Liver (tissue), 9 donors: ENCODE measurements around the gene HIPK3. TPM values are rescaled to one million over a fixed set of nuclear protein-coding genes. Genes with fewer than 3 reads are reported as not detected.

Experiments used
- DNase-seq: peaks from one replicate; pipeline ENCODE4 v3.0.0-alpha.2; 2017; ENCODE audit warnings: low spot score
- H3K27ac ChIP-seq, 2 donors: one replicate each; pipeline ENCODE4 v1.7.0; 2013; ENCODE audit warnings: inconsistent platforms in 2 of 2, low read length in 2 of 2, control low read depth in 1 of 2, low read depth in 1 of 2, mild to moderate bottlenecking in 1 of 2
- H3K27me3 ChIP-seq, 4 donors: one replicate each; pipeline versions ENCODE4 v1.6.1 to v1.7.0; 2013; ENCODE audit warnings: low read length in 3 of 4, inconsistent platforms in 1 of 4, mild to moderate bottlenecking in 1 of 4, moderate library complexity in 1 of 4; ENCODE audit not compliant: control insufficient read depth in 4 of 4, insufficient read depth in 4 of 4
- H3K36me3 ChIP-seq, 4 donors: one replicate each; pipeline versions ENCODE4 v1.6.1 to v1.7.0; 2013; ENCODE audit warnings: low read length in 3 of 4, mild to moderate bottlenecking in 3 of 4, low read depth in 1 of 4, moderate library complexity in 1 of 4; ENCODE audit not compliant: control insufficient read depth in 4 of 4, insufficient read depth in 3 of 4
- H3K4me1 ChIP-seq, 4 donors: one replicate each; pipeline versions ENCODE4 v1.6.1 to v1.7.0; 2013; ENCODE audit warnings: low read length in 3 of 4, mild to moderate bottlenecking in 3 of 4, moderate library complexity in 1 of 4; ENCODE audit not compliant: control insufficient read depth in 4 of 4, insufficient read depth in 4 of 4
- H3K4me3 ChIP-seq, 3 donors: one replicate each; pipeline versions ENCODE4 v1.6.1 to v1.7.0; 2013; ENCODE audit warnings: low read length in 3 of 3, control low read depth in 1 of 3, low read depth in 1 of 3, mild to moderate bottlenecking in 1 of 3
- H3K9ac ChIP-seq, 2 donors: one replicate each; pipeline ENCODE4 v1.7.0; 2013; ENCODE audit warnings: low read length in 2 of 2, mild to moderate bottlenecking in 2 of 2, moderate library complexity in 2 of 2, control low read depth in 1 of 2, low read depth in 1 of 2
- H3K9me3 ChIP-seq, 4 donors: one replicate each; pipeline versions ENCODE4 v1.6.1 to v1.7.0; 2013; ENCODE audit warnings: low read length in 3 of 4; ENCODE audit not compliant: control insufficient read depth in 4 of 4
- CTCF ChIP-seq: fragments of 150-350 bp; IDR thresholded peaks from 2 replicates; pipeline ENCODE4 v1.5.1; 2017; ENCODE audit warnings: improper control_type of control experiment, low read depth, low read length; ENCODE audit not compliant: missing input control
- EGR1 ChIP-seq, 2 donors: IDR thresholded peaks; 2 replicates each; pipeline ENCODE4 v1.6.1; 2016 to 2018; ENCODE audit warnings: antibody characterized with exemption in 2 of 2, low read depth in 2 of 2
- FOXA1 ChIP-seq: IDR thresholded peaks from 2 replicates; pipeline ENCODE4 v1.6.1; 2016; ENCODE audit warnings: antibody characterized with exemption
- FOXA2 ChIP-seq: IDR thresholded peaks from 2 replicates; pipeline ENCODE4 v1.6.1; 2016; ENCODE audit warnings: antibody characterized with exemption
- GABPA ChIP-seq, 2 donors: IDR thresholded peaks in 1 of 2; conservative IDR thresholded peaks in 1 of 2; 2 replicates each; pipeline ENCODE4 v1.6.1; 2016; ENCODE audit warnings: antibody characterized with exemption in 2 of 2, mild to moderate bottlenecking in 1 of 2, moderate library complexity in 1 of 2
- HNF4A ChIP-seq, 2 donors: conservative IDR thresholded peaks; 2 replicates each; pipeline ENCODE4 v1.6.1; 2016; ENCODE audit warnings: antibody characterized with exemption in 2 of 2, mild to moderate bottlenecking in 2 of 2
- HNF4G ChIP-seq: IDR thresholded peaks from 2 replicates; pipeline ENCODE4 v1.6.1; 2016; ENCODE audit warnings: antibody characterized with exemption
- JUND ChIP-seq, 2 donors: IDR thresholded peaks; 2 replicates each; pipeline ENCODE4 v1.6.1; 2016; ENCODE audit warnings: antibody characterized with exemption in 2 of 2
- RAD21 ChIP-seq, 2 donors: IDR thresholded peaks; 2 replicates each; pipeline ENCODE4 v1.6.1; 2016; ENCODE audit warnings: antibody characterized with exemption in 2 of 2, mild to moderate bottlenecking in 2 of 2
- RXRA ChIP-seq, 2 donors: IDR thresholded peaks; 2 replicates each; pipeline ENCODE4 v1.6.1; 2017 to 2018; ENCODE audit warnings: antibody characterized with exemption in 2 of 2, mild to moderate bottlenecking in 1 of 2
- TAF1 ChIP-seq: conservative IDR thresholded peaks from 2 replicates; pipeline ENCODE4 v1.6.1; 2016; ENCODE audit warnings: antibody characterized with exemption, mild to moderate bottlenecking
- YY1 ChIP-seq: IDR thresholded peaks from 2 replicates; pipeline ENCODE4 v1.6.1; 2016; ENCODE audit warnings: antibody characterized with exemption, mild to moderate bottlenecking
- ZBTB33 ChIP-seq: IDR thresholded peaks from 2 replicates; pipeline ENCODE4 v1.6.1; 2016; ENCODE audit warnings: antibody characterized with exemption
- WGBS: extraction: QIAGEN DNeasy Blood & Tissue Kit; methylation state at CpG from one replicate; pipeline ENCODE4 v1.1.7; 2013; 5-methylcytosine and 5-hydroxymethylcytosine counted together
- polyA plus RNA-seq, 2 donors: library from polyadenylated mRNA; stranded (reverse) in 1 of 2; unstranded in 1 of 2; fragments of 200-250 nt in 1 of 2; fragments of >200 nt in 1 of 2; fragmentation: Nextera tagmentation in 1 of 2; extraction: Ambion mirVana in 1 of 2; gene quantifications; one replicate each; pipeline versions ENCODE4 v1.2.1 to v1.2.3, GENCODE V29; 2013 to 2015
- total RNA-seq, 2 donors: library from RNA; depleted of rRNA; stranded (reverse); fragments of >200 nt; gene quantifications; one replicate each; pipeline ENCODE4 v1.2.3, GENCODE V29; 2014
- donor health status: healthy.
- donor health status: healthy.
- donor health status: healthy.
- donor health status: healthy.
- donor health status: healthy.

The HIPK3 gene
- total and polyA plus RNA-seq, 4 donors, result 12.0 to 67.5 (median 27.6) TPM

- DNase-seq, result no peak
- H3K27ac ChIP-seq, result no peak overlapping the region
- no peak overlapping the region for H3K9ac ChIP-seq
- H3K36me3 ChIP-seq, result no peaks in the 10 kb centered on the region
- TF ChIP-seq FOXA2 (no peak), EGR1 (IDR thresholded peaks at IDR 0.05; ENCODE audit: low read depth in 2 of 2) (no peak), RXRA (IDR thresholded peaks at IDR 0.05) (no peak), YY1 (no peak), FOXA1 (no peak), CTCF (no peak), ZBTB33 (no peak), HNF4A (conservative IDR thresholded peaks at IDR 0.05) (no peak)
- 43% methylated on average over 10 of the region's 10 CpGs for WGBS
- H3K4me1 ChIP-seq, result peaks cover 9 to 18% (median 12%) of the 10 kb centered on the region in 4 donors
- no peaks in the 10 kb centered on the region for H3K9me3 ChIP-seq
- no peak overlapping the region for H3K4me3 ChIP-seq
- peaks cover 4 to 15% (median 13%) of the 10 kb centered on the region in 4 donors for H3K27me3 ChIP-seq
These were observed 120.5 kb downstream of the HIPK3 start for GRCh38 chr11:33377412-33378370.

- Histone ChIP-seq H3K9me3 (no peaks in the 10 kb centered on the region), H3K36me3 (no peaks in the 10 kb centered on the region), H3K9ac (no peak overlapping the region), H3K27ac (no peak overlapping the region), H3K4me1 (peaks cover 9 to 18% (median 12%) of the 10 kb centered on the region in 4 donors), H3K27me3 (peaks cover 4 to 13% (median 12%) of the 10 kb centered on the region in 4 donors), H3K4me3 (no peak overlapping the region)
- TF ChIP-seq HNF4A (conservative IDR thresholded peaks at IDR 0.05) (no peak), HNF4G (no peak), GABPA (IDR thresholded peaks at IDR 0.05 in 1 of 2, conservative IDR thresholded peaks at IDR 0.05 in 1 of 2) (no peak), TAF1 (no peak), EGR1 (IDR thresholded peaks at IDR 0.05; ENCODE audit: low read depth in 2 of 2) (no peak), ZBTB33 (no peak), JUND (IDR thresholded peaks at IDR 0.05) (no peak), RAD21 (IDR thresholded peaks at IDR 0.05) (no peak), FOXA2 (no peak)
- WGBS, result 77% methylated on average over 3 of the region's 3 CpGs
- no peak for DNase-seq
These were observed 122.8 kb downstream of the HIPK3 start for GRCh38 chr11:33379947-33380346.
